Suprapubic skin (tissue), 4 donors: ENCODE data around the gene FLII. TPM values are rescaled to one million over a fixed set of nuclear protein-coding genes. Genes with fewer than 3 reads are reported as not detected.

Experiments
- DNase-seq, 2 donors: peaks; one replicate each; pipeline ENCODE4 v3.0.0-alpha.2; 2019; ENCODE audit warnings: low spot score in 2 of 2
- H3K27ac ChIP-seq: fragments of 200-600 bp; sonication (generic); one replicate; pipeline ENCODE4 v1.5.1; 2019
- H3K27me3 ChIP-seq: fragments of 200-600 bp; sonication (generic); one replicate; pipeline ENCODE4 v1.5.1; 2019
- H3K36me3 ChIP-seq: fragments of 200-600 bp; sonication (generic); one replicate; pipeline ENCODE4 v1.5.1; 2019
- H3K4me1 ChIP-seq: fragments of 200-600 bp; sonication (generic); one replicate; pipeline ENCODE4 v1.5.1; 2019
- H3K4me3 ChIP-seq: fragments of 200-600 bp; sonication (generic); one replicate; pipeline ENCODE4 v1.5.1; 2019; ENCODE audit warnings: mild to moderate bottlenecking
- H3K9me3 ChIP-seq: fragments of 200-600 bp; sonication (generic); one replicate; pipeline ENCODE4 v1.5.1; 2019
- EP300 ChIP-seq: sonication (generic); formaldehyde crosslinking; IDR thresholded peaks from one replicate; pipeline ENCODE4 v1.6.1; 2017; ENCODE audit warnings: antibody characterized with exemption
- POLR2A ChIP-seq, 2 donors: fragments of 450-650 bp; IDR thresholded peaks; one replicate each; pipeline ENCODE4 v1.6.1; 2017; ENCODE audit warnings: antibody characterized with exemption in 2 of 2, mild to moderate bottlenecking in 2 of 2, moderate library complexity in 2 of 2
- POLR2AphosphoS5 ChIP-seq, 3 donors: sonication (generic); formaldehyde crosslinking; IDR thresholded peaks; one replicate each; pipeline ENCODE4 v1.6.1; 2017; ENCODE audit warnings: antibody characterized with exemption in 3 of 3
- WGBS: methylation state at CpG from one replicate; pipeline ENCODE4 v1.1.5; 2018; 5-methylcytosine and 5-hydroxymethylcytosine counted together
- total RNA-seq, 4 donors: library from RNA; depleted of rRNA; stranded (reverse); fragments of >200 nt; gene quantifications; one replicate each; pipeline ENCODE4 v1.1.0, GENCODE V29; 2016
- TF ChIP-seq, protein P1 (sequence below), 2 donors: fragments of 200-600 bp in 1 of 2; fragments of 450-650 bp in 1 of 2; sonication (generic) in 1 of 2; IDR thresholded peaks; one replicate each; pipeline ENCODE4 v1.5.1; 2016 to 2019; ENCODE audit warnings: antibody characterized with exemption in 2 of 2, mild to moderate bottlenecking in 1 of 2, moderate library complexity in 1 of 2

Gene FLII
- total RNA-seq, 4 donors from 2014 or later = 254 to 350 (median 291) TPM

DNA sequence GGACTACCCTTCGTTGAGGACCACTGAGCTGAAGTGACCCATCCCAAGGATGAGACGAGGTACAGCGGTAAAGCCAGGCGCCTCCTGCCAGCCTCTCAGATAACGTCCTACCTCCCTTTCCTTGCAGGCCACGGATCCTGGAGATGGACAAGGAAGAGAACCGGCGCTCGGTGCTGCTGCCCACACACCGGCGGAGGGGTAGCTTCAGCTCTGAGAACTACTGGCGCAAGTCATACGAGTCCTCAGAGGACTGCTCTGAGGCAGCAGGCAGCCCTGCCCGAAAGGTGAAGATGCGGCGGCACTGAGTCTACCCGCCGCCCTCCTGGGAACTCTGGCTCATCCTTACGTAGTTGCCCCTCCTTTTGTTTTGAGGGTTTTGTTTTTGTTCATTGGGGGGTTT is 50.4 kb downstream of the FLII start:
- WGBS = 84% methylated on average over 19 of the region's 19 CpGs
- TF ChIP-seq POLR2AphosphoS5 (IDR thresholded peaks at IDR 0.05) = no peak
- no peak for TF ChIP-seq EP300
- TF ChIP-seq, protein P1, sequence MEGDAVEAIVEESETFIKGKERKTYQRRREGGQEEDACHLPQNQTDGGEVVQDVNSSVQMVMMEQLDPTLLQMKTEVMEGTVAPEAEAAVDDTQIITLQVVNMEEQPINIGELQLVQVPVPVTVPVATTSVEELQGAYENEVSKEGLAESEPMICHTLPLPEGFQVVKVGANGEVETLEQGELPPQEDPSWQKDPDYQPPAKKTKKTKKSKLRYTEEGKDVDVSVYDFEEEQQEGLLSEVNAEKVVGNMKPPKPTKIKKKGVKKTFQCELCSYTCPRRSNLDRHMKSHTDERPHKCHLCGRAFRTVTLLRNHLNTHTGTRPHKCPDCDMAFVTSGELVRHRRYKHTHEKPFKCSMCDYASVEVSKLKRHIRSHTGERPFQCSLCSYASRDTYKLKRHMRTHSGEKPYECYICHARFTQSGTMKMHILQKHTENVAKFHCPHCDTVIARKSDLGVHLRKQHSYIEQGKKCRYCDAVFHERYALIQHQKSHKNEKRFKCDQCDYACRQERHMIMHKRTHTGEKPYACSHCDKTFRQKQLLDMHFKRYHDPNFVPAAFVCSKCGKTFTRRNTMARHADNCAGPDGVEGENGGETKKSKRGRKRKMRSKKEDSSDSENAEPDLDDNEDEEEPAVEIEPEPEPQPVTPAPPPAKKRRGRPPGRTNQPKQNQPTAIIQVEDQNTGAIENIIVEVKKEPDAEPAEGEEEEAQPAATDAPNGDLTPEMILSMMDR (IDR thresholded peaks at IDR 0.05) = no peak
- TF ChIP-seq POLR2A (IDR thresholded peaks at IDR 0.05) = no peak

DNA sequence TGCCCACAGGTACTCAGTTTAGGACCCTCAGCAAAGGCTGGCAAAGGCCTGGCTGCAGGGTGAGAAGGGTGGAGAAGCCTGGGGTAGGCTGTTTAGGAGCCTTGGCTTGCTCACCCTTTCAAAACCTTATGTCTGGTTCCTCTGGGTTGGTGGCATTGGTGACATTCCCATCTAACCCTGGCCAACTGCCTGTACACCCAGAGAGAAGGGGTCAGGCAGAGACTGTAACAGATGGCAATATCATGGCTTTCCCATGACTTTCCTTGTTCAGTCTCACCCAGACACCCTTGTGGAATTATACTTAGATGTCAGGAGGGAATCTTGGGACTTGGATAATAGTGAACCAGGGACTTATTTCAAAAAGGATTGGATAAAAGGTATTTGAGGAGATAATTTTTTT is 51.6 kb downstream of the FLII start:
- no peak overlapping the region for H3K4me3 ChIP-seq
- H3K27ac ChIP-seq = no peak overlapping the region
- TF ChIP-seq POLR2A (IDR thresholded peaks at IDR 0.05) = no peak
- TF ChIP-seq, protein P1 (IDR thresholded peaks at IDR 0.05) = no peak
- TF ChIP-seq POLR2AphosphoS5 (IDR thresholded peaks at IDR 0.05) = no peak
- no peak for TF ChIP-seq EP300
- H3K9me3 ChIP-seq = no peaks in the 10 kb centered on the region
- peaks cover 5% of the 10 kb centered on the region for H3K4me1 ChIP-seq
- peaks cover 84% of the 10 kb centered on the region for H3K36me3 ChIP-seq
- DNase-seq = no peak
- no peaks in the 10 kb centered on the region for H3K27me3 ChIP-seq

More for the DNA sequence above, 50.4 kb downstream of the FLII start:
- Histone ChIP-seq H3K4me1 (peaks cover 5% of the 10 kb centered on the region), H3K27me3 (no peaks in the 10 kb centered on the region), H3K4me3 (no peak overlapping the region), H3K36me3 (peaks cover 82% of the 10 kb centered on the region), H3K9me3 (no peaks in the 10 kb centered on the region), H3K27ac (no peak overlapping the region)
- no peak for DNase-seq

DNA sequence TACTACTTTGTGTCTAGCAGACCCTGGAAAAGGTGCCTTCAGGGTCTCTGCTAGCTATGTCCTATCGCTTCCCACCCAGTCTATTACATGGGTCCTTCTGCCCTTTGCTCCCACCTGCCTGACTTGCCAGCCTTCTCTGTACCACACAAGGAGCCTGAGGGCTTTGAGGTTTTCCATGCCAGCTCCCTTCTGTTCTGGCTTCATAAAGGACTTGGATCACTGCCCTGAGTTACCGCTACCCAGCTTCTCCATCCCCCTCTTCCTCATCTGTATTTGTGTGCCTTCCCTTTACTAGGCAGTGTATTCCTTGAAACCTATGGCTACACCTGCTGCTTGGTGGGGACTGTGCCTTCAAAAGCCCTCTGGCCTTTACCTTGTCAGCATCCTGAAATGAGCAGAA is 52.7 kb downstream of the FLII start:
- DNase-seq = no peak
- TF ChIP-seq, protein P1 (IDR thresholded peaks at IDR 0.05) = no peak
- TF ChIP-seq POLR2AphosphoS5 (IDR thresholded peaks at IDR 0.05) = no peak
- no peak for TF ChIP-seq POLR2A (IDR thresholded peaks at IDR 0.05)
- TF ChIP-seq EP300 = no peak
- H3K4me1 ChIP-seq = peaks cover 5% of the 10 kb centered on the region
- H3K9me3 ChIP-seq = no peaks in the 10 kb centered on the region
- no peaks in the 10 kb centered on the region for H3K27me3 ChIP-seq
- H3K27ac ChIP-seq = no peak overlapping the region
- H3K4me3 ChIP-seq = no peak overlapping the region
- H3K36me3 ChIP-seq = peaks cover 77% of the 10 kb centered on the region
- WGBS = 73% methylated on average over 2 of the region's 2 CpGs

DNA sequence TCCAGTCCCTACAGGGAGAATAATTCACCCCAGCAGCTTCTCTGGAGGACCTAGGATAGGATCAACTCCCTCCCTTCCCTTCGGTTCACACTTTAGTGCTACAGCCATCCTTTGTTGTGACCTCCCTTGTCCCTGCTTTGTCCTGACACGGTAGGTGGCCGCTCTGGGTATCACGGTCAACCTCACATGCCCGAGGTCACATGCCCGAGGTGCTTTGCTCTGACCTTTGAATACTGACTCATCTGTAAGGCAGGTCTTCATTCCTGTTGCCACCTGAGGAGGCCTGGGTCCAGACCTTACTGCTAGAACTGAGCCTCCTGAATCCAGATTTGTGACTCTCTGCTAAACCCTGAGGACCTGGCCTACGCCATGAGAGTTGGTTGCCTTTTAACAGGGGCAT is 55.2 kb downstream of the FLII start:
- peaks cover 14% of the 10 kb centered on the region for H3K4me1 ChIP-seq
- WGBS = 77% methylated on average over 7 of the region's 7 CpGs
- no peak for DNase-seq
- H3K9me3 ChIP-seq = no peaks in the 10 kb centered on the region
- no peak for TF ChIP-seq POLR2AphosphoS5 (IDR thresholded peaks at IDR 0.05)
- TF ChIP-seq EP300 = no peak
- TF ChIP-seq, protein P1 (IDR thresholded peaks at IDR 0.05) = no peak
- no peak for TF ChIP-seq POLR2A (IDR thresholded peaks at IDR 0.05)
- H3K27ac ChIP-seq = no peak overlapping the region
- peaks cover 62% of the 10 kb centered on the region for H3K36me3 ChIP-seq
- H3K4me3 ChIP-seq = no peak overlapping the region
- H3K27me3 ChIP-seq = no peaks in the 10 kb centered on the region

DNA sequence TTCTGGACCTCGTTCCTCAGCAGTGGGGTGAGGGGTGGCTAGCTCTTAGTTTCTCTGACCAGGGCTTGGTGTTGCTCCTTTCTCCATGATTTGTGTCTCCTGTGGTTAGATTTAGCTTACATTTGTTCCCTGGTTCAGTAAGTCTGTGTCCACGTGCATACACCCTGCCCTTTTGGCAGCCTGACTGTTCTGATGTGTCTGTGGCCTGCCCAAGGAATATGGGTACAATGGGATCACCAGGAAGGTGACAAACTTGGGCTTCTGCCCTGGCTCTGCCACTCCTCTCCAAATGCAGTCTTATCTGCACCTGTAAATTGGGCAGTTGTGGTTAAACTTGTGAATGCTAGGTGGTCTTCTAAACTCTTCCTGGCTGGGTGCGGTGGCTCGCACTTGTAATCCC is 57.4 kb downstream of the FLII start:
- Histone ChIP-seq H3K4me1 (peaks cover 29% of the 10 kb centered on the region), H3K9me3 (no peaks in the 10 kb centered on the region), H3K27ac (no peak overlapping the region), H3K36me3 (peaks cover 57% of the 10 kb centered on the region), H3K27me3 (no peaks in the 10 kb centered on the region), H3K4me3 (no peak overlapping the region)
- WGBS = 76% methylated on average over 4 of the region's 4 CpGs
- TF ChIP-seq POLR2AphosphoS5 (IDR thresholded peaks at IDR 0.05) (no peak), EP300 (no peak), POLR2A (IDR thresholded peaks at IDR 0.05) (no peak)
- TF ChIP-seq, protein P1 (IDR thresholded peaks at IDR 0.05) = no peak
- DNase-seq = no peak
